Inflammatory macrophage treated with lipopolysaccharide for 4 hours (primary cell): ENCODE measurements around the gene SEC14L5.

Experiments used
- DNase-seq: peaks from one replicate; pipeline ENCODE4 v3.0.0-alpha.2; 2020

Gene SEC14L5

GRCh38 chr16:5016967-5017677 is 59.0 kb downstream of the SEC14L5 start:
- DNase-seq: no peak

GRCh38 chr16:5017678-5017969 is 59.5 kb downstream of the SEC14L5 start:
- no peak for DNase-seq

- DNase-seq: no peak
These were observed 60.7 kb downstream of the SEC14L5 start for GRCh38 chr16:5018793-5019192.

- DNase-seq: no peak
These were observed 61.6 kb downstream of the SEC14L5 start for GRCh38 chr16:5019775-5020174.

GRCh38 chr16:5020551-5020950 is 62.4 kb downstream of the SEC14L5 start:
- peak; percentile 22 for DNase-seq

- DNase-seq: no peak
These were observed 64.4 kb downstream of the SEC14L5 start for GRCh38 chr16:5022521-5022920.

GRCh38 chr16:5024632-5025031 is 66.5 kb downstream of the SEC14L5 start:
- no peak for DNase-seq

- DNase-seq: no peak
These were observed 67.1 kb downstream of the SEC14L5 start for GRCh38 chr16:5025171-5025632.

- DNase-seq: no peak
These were observed 68.5 kb downstream of the SEC14L5 start for GRCh38 chr16:5026664-5027063.

- no peak for DNase-seq
These were observed 69.0 kb downstream of the SEC14L5 start for GRCh38 chr16:5027086-5027485.

- no peak for DNase-seq
These were observed 69.6 kb downstream of the SEC14L5 start for GRCh38 chr16:5027575-5028235.

GRCh38 chr16:5028950-5029475 is 70.9 kb downstream of the SEC14L5 start:
- DNase-seq: no peak

GRCh38 chr16:5030251-5030870 is 72.2 kb downstream of the SEC14L5 start:
- no peak for DNase-seq

- no peak for DNase-seq
These were observed 73.5 kb downstream of the SEC14L5 start for GRCh38 chr16:5031601-5032000.

GRCh38 chr16:5032748-5033167 is 74.6 kb downstream of the SEC14L5 start:
- DNase-seq: peak; percentile 29

GRCh38 chr16:5033256-5034166 is 75.4 kb downstream of the SEC14L5 start, which contains the start of gene NAGPA:
NAGPA (minus strand) TSS chr16:5033935; CDS start chr16:5033914, 21 bp downstream.
- peak; percentile 78 for DNase-seq

- DNase-seq: no peak
These were observed 76.0 kb downstream of the SEC14L5 start for GRCh38 chr16:5034167-5034523.

GRCh38 chr16:5035909-5036227 is 77.7 kb downstream of the SEC14L5 start:
- no peak for DNase-seq

GRCh38 chr16:5036228-5037156 is 78.4 kb downstream of the SEC14L5 start:
- DNase-seq: no peak

GRCh38 chr16:5040451-5040850 is 82.3 kb downstream of the SEC14L5 start:
- no peak for DNase-seq

GRCh38 chr16:5041600-5042133 is 83.5 kb downstream of the SEC14L5 start:
- no peak for DNase-seq
